Nephron (organoid): ENCODE data around the gene SPNS3.

Experiments
- H3K27ac Mint-ChIP-seq, 3 experiments: 2 replicates each; pipeline ENCODE4 v1.8.0; 2020; ENCODE audit warnings: mixed read lengths in 3 of 3, mild to moderate bottlenecking in 2 of 3, moderate library complexity in 1 of 3
- H3K27me3 Mint-ChIP-seq: 2 replicates; pipeline ENCODE4 v1.8.0; 2021; ENCODE audit warnings: low read depth, mild to moderate bottlenecking, moderate library complexity, mixed read lengths
- H3K36me3 Mint-ChIP-seq: 2 replicates; pipeline ENCODE4 v1.8.0; 2020; ENCODE audit warnings: low read depth, mixed read lengths
- H3K4me1 Mint-ChIP-seq: 2 replicates; pipeline ENCODE4 v1.8.0; 2020; ENCODE audit warnings: mixed read lengths
- H3K4me3 Mint-ChIP-seq, 3 experiments: 2 replicates each; pipeline ENCODE4 v1.8.0; 2020; ENCODE audit warnings: mild to moderate bottlenecking in 3 of 3, mixed read lengths in 3 of 3, moderate library complexity in 2 of 3
- H3K9me3 Mint-ChIP-seq: 2 replicates; pipeline ENCODE4 v1.8.0; 2020; ENCODE audit warnings: mixed read lengths
- CTCF ChIP-seq, 3 experiments: fragments of 200-600 bp; sonication (generic); IDR thresholded peaks; one replicate each; pipeline ENCODE4 v1.5.0; 2021; ENCODE audit warnings: antibody characterized with exemption in 3 of 3; ENCODE audit not compliant: unreplicated experiment in 3 of 3

The SPNS3 gene

GRCh38 chr17:4436381-4436780 is 2.6 kb downstream of the SPNS3 start:
- Mint-ChIP-seq H3K9me3 (no peaks in the 10 kb centered on the region), H3K4me1 (peaks cover 10% of the 10 kb centered on the region), H3K27me3 (peaks cover 19% of the 10 kb centered on the region), H3K4me3 (no peak overlapping the region), H3K36me3 (no peaks in the 10 kb centered on the region), H3K27ac (no peak overlapping the region)
- TF ChIP-seq CTCF (IDR thresholded peaks at IDR 0.05; ENCODE audit: unreplicated experiment in 3 of 3) = no peak

- TF ChIP-seq CTCF (IDR thresholded peaks at IDR 0.05; ENCODE audit: unreplicated experiment in 3 of 3) = no peak
- H3K27ac Mint-ChIP-seq = no peak overlapping the region
- H3K9me3 Mint-ChIP-seq = no peaks in the 10 kb centered on the region
- H3K36me3 Mint-ChIP-seq = no peaks in the 10 kb centered on the region
- peaks cover 13% of the 10 kb centered on the region for H3K4me1 Mint-ChIP-seq
- H3K4me3 Mint-ChIP-seq = no peak overlapping the region
- peaks cover 20% of the 10 kb centered on the region for H3K27me3 Mint-ChIP-seq
These were observed 3.1 kb downstream of the SPNS3 start for GRCh38 chr17:4436846-4437245.

- no peak for TF ChIP-seq CTCF (IDR thresholded peaks at IDR 0.05; ENCODE audit: unreplicated experiment in 3 of 3)
- Mint-ChIP-seq H3K27me3 (peaks cover 20% of the 10 kb centered on the region), H3K4me1 (peaks cover 18% of the 10 kb centered on the region), H3K4me3 (no peak overlapping the region), H3K27ac (peak overlapping the region in 1 of 3 experiments; percentile 51), H3K9me3 (no peaks in the 10 kb centered on the region), H3K36me3 (no peaks in the 10 kb centered on the region)
These were observed 4.6 kb downstream of the SPNS3 start for GRCh38 chr17:4438162-4438944.

GRCh38 chr17:4440021-4440420 is 6.3 kb downstream of the SPNS3 start:
- H3K27ac Mint-ChIP-seq = peak overlapping the region in 2 of 3 experiments; percentile 90 to 96
- peaks cover 17% of the 10 kb centered on the region for H3K27me3 Mint-ChIP-seq
- peaks cover 21% of the 10 kb centered on the region for H3K4me1 Mint-ChIP-seq
- H3K9me3 Mint-ChIP-seq = no peaks in the 10 kb centered on the region
- no peaks in the 10 kb centered on the region for H3K36me3 Mint-ChIP-seq
- no peak overlapping the region for H3K4me3 Mint-ChIP-seq
- no peak for TF ChIP-seq CTCF (IDR thresholded peaks at IDR 0.05; ENCODE audit: unreplicated experiment in 3 of 3)

- H3K4me3 Mint-ChIP-seq = peak overlapping the region in 1 of 3 experiments; percentile 35
- H3K27ac Mint-ChIP-seq = peak overlapping the region; percentile 90 to 98 (median 96)
- H3K4me1 Mint-ChIP-seq = peaks cover 21% of the 10 kb centered on the region
These were observed 7.2 kb downstream of the SPNS3 start for GRCh38 chr17:4440690-4441686.

More at GRCh38 chr17:4440690-4441686, 7.2 kb downstream of the SPNS3 start:
- H3K27me3 Mint-ChIP-seq = peaks cover 17% of the 10 kb centered on the region
- no peaks in the 10 kb centered on the region for H3K36me3 Mint-ChIP-seq
- TF ChIP-seq CTCF (IDR thresholded peaks at IDR 0.05; ENCODE audit: unreplicated experiment in 3 of 3) = no peak
- H3K9me3 Mint-ChIP-seq = no peaks in the 10 kb centered on the region
